ENCODE results near the gene FRMPD2.
"Not testable (repeated sequence)": the region's sequence is repeated elsewhere in the genome, so short reads cannot be mapped to it uniquely, and the experiment has no call there.

Gene FRMPD2

DNA sequence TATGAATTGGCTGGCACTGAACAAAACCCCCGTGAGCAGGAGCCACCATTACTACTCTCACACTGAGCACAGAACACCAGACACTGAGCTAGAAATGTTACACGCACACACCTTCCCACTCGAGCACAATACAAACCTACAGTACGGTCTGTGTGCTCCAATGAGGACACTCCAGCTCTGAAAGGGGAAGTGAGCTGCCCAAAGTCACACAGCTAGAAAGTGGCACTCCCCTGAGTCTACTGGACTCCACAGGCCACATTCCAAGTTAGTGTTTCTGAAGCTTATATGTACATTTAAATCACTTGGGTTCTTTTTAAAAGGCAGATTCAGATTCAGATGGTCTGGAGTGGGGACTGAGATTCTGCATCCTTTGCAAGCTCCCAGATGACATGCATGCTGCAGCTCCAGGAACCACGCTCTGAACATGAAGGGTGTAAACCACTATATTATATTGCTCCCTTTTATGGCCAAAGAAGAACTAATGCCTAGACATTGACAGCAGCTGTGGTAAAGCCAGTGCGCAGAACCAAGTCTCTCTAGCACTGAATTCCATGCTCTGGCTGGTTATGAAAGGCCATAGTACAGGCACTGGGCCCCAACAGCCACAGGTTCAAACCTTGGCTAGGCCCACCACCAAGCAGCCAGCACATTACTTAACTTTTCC is 77.1 kb downstream of the FRMPD2 start:
- H3K4me3 ChIP-seq (ENCODE audit: extremely low read depth, insufficient read depth, low read length, poor library complexity, severe bottlenecking): no peak overlapping the region
- H3K36me3 ChIP-seq (ENCODE audit: control insufficient read depth, insufficient read depth, low read length): no peaks in the 10 kb centered on the region
- 80 to 96% methylated on average over 4 to 5 of the region's 6 CpGs for WGBS, 2 experiments (ENCODE audit: insufficient coverage in 2 of 2)
- no peaks in the 10 kb centered on the region for H3K9me3 ChIP-seq (ENCODE audit: control insufficient read depth, low read length)
- no peak overlapping the region for H3K27ac ChIP-seq (ENCODE audit: low read depth, low read length, severe bottlenecking)
- no peaks in the 10 kb centered on the region for H3K4me1 ChIP-seq (ENCODE audit: control insufficient read depth, insufficient read depth, low read length, poor library complexity, severe bottlenecking)

DNA sequence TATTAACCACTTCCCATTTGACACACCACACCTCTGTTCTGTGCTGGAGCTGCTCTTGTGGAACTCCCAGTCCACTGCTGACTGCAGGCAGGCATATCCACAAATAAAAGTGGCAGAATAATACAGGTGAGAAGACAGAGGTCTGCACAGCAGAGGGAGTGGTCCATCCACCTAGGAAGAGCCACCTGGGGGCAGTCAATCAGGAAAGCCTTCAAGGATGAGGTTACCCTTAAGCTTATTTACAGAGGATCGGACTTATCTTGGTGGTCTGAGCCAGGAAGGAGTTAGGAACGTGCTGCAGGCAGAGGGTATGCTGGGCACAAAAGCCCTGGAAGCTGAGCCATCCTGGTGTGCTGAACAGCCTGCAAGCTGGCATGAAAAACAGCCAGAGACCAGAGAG is 78.7 kb downstream of the FRMPD2 start:
- Histone ChIP-seq H3K27ac (ENCODE audit: low read depth, low read length, severe bottlenecking) (no peak overlapping the region), H3K4me1 (ENCODE audit: control insufficient read depth, insufficient read depth, low read length, poor library complexity, severe bottlenecking) (no peaks in the 10 kb centered on the region), H3K36me3 (ENCODE audit: control insufficient read depth, insufficient read depth, low read length) (no peaks in the 10 kb centered on the region), H3K9me3 (ENCODE audit: control insufficient read depth, low read length) (no peaks in the 10 kb centered on the region), H3K4me3 (ENCODE audit: extremely low read depth, insufficient read depth, low read length, poor library complexity, severe bottlenecking) (no peak overlapping the region)
- 82 to 91% methylated on average over 1 to 2 of the region's 2 CpGs for WGBS, 2 experiments (ENCODE audit: insufficient coverage in 2 of 2)

DNA sequence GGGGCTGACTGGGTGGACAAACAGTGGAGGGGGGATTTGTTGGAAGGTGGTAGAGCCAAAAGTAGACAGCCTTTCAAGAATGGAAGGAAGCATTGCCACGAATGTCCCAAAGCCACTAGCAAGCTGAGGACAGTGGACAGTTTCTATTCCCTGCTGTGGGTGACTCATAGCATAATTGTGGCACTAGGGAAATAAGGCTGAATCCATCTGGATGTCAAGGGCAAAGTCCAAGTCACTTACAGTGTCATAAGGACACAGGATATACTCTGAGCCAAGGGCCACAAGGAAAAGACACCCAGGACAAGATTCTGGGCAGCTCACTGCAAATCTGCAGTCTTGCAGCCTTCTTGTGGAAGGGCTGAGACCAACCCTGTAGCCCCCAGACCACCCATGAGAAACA is 79.7 kb downstream of the FRMPD2 start:
- Histone ChIP-seq H3K9me3 (ENCODE audit: control insufficient read depth, low read length) (no peaks in the 10 kb centered on the region), H3K4me3 (ENCODE audit: extremely low read depth, insufficient read depth, low read length, poor library complexity, severe bottlenecking) (no peak overlapping the region), H3K27ac (ENCODE audit: low read depth, low read length, severe bottlenecking) (no peak overlapping the region), H3K4me1 (ENCODE audit: control insufficient read depth, insufficient read depth, low read length, poor library complexity, severe bottlenecking) (no peaks in the 10 kb centered on the region), H3K36me3 (ENCODE audit: control insufficient read depth, insufficient read depth, low read length) (no peaks in the 10 kb centered on the region)
- WGBS, 2 experiments (ENCODE audit: insufficient coverage in 2 of 2): 100% methylated on average over 1 of the region's 1 CpG

DNA sequence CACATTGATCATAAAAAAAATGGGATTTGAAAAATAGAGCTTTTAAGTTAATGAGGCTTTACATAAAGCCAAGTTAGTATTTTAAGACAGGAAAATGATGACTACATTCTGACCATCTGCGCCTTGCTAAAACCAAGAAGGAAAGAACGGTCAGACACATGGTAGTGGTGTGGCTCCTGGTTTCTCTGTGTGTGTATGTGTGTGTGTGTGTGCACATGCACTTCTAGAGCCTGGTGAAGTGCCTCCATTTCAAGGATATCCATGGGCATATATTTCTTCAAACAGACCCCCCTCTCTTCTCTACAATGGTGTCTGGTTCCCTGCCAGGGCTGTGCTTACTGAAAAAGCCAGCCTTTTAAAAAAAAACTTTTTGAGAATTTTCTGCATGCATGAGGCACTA is 80.9 kb downstream of the FRMPD2 start:
- H3K27ac ChIP-seq (ENCODE audit: low read depth, low read length, severe bottlenecking): no peak overlapping the region
- WGBS, 2 experiments (ENCODE audit: insufficient coverage in 2 of 2): 83 to 94% methylated on average over 2 of the region's 2 CpGs
- no peaks in the 10 kb centered on the region for H3K36me3 ChIP-seq (ENCODE audit: control insufficient read depth, insufficient read depth, low read length)
- H3K9me3 ChIP-seq (ENCODE audit: control insufficient read depth, low read length): no peaks in the 10 kb centered on the region
- no peaks in the 10 kb centered on the region for H3K4me1 ChIP-seq (ENCODE audit: control insufficient read depth, insufficient read depth, low read length, poor library complexity, severe bottlenecking)
- no peak overlapping the region for H3K4me3 ChIP-seq (ENCODE audit: extremely low read depth, insufficient read depth, low read length, poor library complexity, severe bottlenecking)

DNA sequence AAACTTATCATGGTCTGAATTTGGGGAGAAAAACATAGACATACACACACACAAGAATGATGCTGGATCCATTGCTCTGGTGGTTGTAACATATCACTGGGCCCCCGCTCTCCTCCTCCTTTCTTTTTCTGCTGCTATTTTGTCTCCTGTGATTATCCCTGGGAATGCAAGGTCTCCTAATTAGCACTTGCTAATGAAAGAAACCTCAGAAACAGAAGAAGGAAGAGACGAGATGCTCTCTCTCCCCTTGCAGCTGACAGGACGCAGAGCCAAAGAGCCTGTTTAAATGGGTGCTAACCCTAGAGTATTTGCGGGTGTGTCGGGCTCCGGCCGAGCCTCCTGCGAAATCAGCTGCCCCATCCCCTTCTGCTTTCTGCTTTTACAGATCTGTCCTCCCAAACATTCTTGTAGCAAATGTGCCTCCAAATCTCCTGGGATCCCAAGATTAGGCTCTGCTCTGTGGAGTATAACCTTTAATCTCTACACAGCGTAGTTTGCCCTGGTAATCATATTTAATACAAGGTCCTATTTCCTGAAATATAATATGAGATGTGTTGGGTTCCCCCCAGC is 81.5 kb downstream of the FRMPD2 start:
- Histone ChIP-seq H3K9me3 (ENCODE audit: control insufficient read depth, low read length) (no peaks in the 10 kb centered on the region), H3K36me3 (ENCODE audit: control insufficient read depth, insufficient read depth, low read length) (no peaks in the 10 kb centered on the region), H3K4me3 (ENCODE audit: extremely low read depth, insufficient read depth, low read length, poor library complexity, severe bottlenecking) (no peak overlapping the region), H3K27ac (ENCODE audit: low read depth, low read length, severe bottlenecking) (no peak overlapping the region), H3K4me1 (ENCODE audit: control insufficient read depth, insufficient read depth, low read length, poor library complexity, severe bottlenecking) (no peaks in the 10 kb centered on the region)
- WGBS, 2 experiments (ENCODE audit: insufficient coverage in 2 of 2): 57 to 64% methylated on average over 2 to 6 of the region's 9 CpGs

DNA sequence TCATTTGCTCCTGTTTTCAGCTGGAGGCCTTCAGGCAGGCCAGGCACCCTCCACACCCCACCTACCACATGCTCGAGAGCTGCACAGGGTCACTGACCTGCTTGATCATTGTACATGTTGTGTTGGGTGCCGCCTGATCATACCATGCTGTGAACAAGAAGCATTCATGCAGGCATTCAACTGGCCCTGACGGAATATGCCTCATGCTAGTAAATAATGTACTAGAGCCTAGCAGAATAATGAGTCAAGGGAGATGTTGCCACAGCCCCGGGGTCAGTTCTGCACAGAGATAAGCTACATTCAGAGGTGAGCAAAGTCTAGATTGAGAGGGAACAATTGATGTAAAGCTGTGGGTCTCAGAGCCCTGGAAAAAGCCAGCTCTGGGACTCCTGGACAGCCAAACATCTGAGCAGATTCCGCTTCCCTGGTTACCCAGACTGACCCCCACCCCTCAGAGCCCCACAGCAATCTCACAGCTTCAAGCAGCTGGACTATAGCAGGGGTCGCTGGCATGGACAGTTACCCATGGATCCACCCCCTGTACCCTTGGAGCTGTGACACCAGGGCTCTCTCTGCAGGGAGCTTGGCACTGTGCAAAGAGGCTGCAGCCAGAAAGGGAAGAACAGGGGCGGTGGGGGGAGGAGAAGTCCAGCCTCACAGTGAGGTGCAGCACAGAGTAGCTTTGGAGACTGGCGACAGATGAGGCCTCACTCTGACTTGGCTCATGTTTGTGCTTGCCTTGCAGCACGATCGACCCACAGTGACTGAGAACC is 86.6 kb downstream of the FRMPD2 start:
- H3K9me3 ChIP-seq (ENCODE audit: control insufficient read depth, low read length): no peaks in the 10 kb centered on the region
- H3K4me3 ChIP-seq (ENCODE audit: extremely low read depth, insufficient read depth, low read length, poor library complexity, severe bottlenecking): no peak overlapping the region
- H3K36me3 ChIP-seq (ENCODE audit: control insufficient read depth, insufficient read depth, low read length): no peaks in the 10 kb centered on the region
- no peaks in the 10 kb centered on the region for H3K4me1 ChIP-seq (ENCODE audit: control insufficient read depth, insufficient read depth, low read length, poor library complexity, severe bottlenecking)
- no peak overlapping the region for H3K27ac ChIP-seq (ENCODE audit: low read depth, low read length, severe bottlenecking)
- WGBS, 2 experiments (ENCODE audit: insufficient coverage in 2 of 2): 83 to 93% methylated on average over 8 to 9 of the region's 10 CpGs

DNA sequence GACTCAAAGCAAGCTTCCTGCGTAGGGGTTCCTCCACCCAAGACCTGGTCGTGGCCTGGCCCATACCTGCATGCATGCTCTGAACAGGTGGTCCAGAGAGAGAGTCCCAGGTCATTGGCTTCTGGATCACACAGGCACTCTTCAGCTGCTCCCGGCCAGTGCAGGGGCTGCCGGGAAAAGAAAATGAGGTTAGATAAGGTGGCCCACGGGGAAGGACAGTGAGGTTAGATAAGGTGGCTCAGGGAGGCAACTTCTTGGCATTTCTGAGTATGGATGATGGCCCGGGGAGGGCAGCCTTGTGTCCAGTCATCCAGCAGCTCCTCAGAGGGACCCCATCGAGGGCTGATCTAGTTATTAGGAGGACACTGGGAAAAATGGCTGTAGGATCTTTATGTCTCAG is 87.4 kb downstream of the FRMPD2 start:
- Histone ChIP-seq H3K27ac (ENCODE audit: low read depth, low read length, severe bottlenecking) (no peak overlapping the region), H3K36me3 (ENCODE audit: control insufficient read depth, insufficient read depth, low read length) (no peaks in the 10 kb centered on the region), H3K4me3 (ENCODE audit: extremely low read depth, insufficient read depth, low read length, poor library complexity, severe bottlenecking) (no peak overlapping the region), H3K9me3 (ENCODE audit: control insufficient read depth, low read length) (no peaks in the 10 kb centered on the region), H3K4me1 (ENCODE audit: control insufficient read depth, insufficient read depth, low read length, poor library complexity, severe bottlenecking) (no peaks in the 10 kb centered on the region)
- WGBS, 2 experiments (ENCODE audit: insufficient coverage in 2 of 2): 92 to 97% methylated on average over 6 to 7 of the region's 7 CpGs

DNA sequence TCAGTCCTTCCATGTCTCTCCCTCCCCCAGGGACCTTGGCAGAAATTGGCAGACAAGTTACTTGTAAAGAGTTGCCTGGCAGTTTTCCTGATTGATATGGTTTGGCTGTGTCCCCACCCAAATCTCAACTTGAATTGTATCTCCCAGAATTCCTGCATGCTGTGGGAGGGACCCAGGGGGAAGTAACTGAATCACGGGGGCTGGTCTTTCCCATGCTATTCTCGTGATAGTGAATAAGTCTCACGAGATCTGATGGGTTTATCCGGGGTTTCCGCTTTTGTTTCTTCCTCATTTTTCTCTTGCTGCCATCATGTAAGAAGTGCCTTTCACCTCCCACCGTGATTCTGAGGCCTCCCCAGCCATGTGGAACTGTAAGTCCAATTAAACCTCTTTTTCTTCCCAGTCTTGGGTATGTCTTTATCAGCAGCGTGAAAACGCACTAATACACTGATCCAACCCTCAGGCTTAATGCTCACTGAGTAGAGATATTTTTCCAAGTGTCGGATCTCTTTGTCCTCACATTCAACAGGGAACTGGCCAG is 88.2 kb downstream of the FRMPD2 start:
- H3K4me3 ChIP-seq (ENCODE audit: extremely low read depth, insufficient read depth, low read length, poor library complexity, severe bottlenecking); H3K9me3 ChIP-seq (ENCODE audit: control insufficient read depth, low read length); H3K4me1 ChIP-seq (ENCODE audit: control insufficient read depth, insufficient read depth, low read length, poor library complexity, severe bottlenecking); H3K27ac ChIP-seq (ENCODE audit: low read depth, low read length, severe bottlenecking); H3K36me3 ChIP-seq (ENCODE audit: control insufficient read depth, insufficient read depth, low read length): not testable (repeated sequence)
- WGBS, 2 experiments (ENCODE audit: insufficient coverage in 2 of 2): 92 to 100% methylated on average over 7 to 8 of the region's 9 CpGs

DNA sequence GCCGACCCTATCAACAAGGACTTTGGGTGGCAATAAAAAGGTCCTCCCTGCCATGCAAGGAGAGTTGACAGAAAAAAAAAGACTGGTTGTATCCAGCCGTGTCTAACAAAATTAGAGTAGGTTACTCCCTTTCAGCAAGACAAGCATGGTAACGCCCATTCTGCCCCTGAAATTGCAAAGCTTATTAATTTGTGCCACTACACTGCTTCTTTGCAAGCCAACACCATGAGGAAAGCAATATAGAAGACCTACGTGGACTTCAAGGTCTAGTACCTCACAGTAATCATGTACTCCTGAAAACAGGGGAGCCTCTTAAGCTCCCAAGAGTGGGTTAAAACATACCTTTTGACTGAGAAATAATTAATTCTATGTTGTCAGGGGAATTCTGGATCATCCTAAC is 90.3 kb downstream of the FRMPD2 start:
- 74 to 88% methylated on average over 3 to 4 of the region's 4 CpGs for WGBS, 2 experiments (ENCODE audit: insufficient coverage in 2 of 2)
- Histone ChIP-seq H3K27ac (ENCODE audit: low read depth, low read length, severe bottlenecking) (no peak overlapping the region), H3K4me1 (ENCODE audit: control insufficient read depth, insufficient read depth, low read length, poor library complexity, severe bottlenecking) (no peaks in the 10 kb centered on the region), H3K9me3 (ENCODE audit: control insufficient read depth, low read length) (no peaks in the 10 kb centered on the region), H3K36me3 (ENCODE audit: control insufficient read depth, insufficient read depth, low read length) (no peaks in the 10 kb centered on the region), H3K4me3 (ENCODE audit: extremely low read depth, insufficient read depth, low read length, poor library complexity, severe bottlenecking) (no peak overlapping the region)

DNA sequence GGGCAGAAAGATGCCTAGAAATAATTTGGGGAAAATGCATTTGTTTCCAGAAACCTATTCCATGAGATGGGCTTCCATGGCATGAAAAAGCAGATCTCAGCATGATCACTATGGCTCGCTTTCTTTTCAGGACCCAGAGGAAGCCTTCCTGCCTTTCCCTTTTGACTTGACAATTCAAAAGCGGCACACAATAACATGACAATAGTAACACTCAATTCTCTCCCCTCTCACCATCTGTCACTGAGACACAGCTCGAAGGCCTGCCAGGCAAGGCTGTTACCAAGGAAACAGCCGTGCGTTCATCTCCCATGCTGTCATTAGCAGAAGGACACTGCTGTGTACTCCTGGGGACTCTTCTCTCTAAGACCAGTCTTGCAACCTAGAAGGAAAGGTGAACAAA is 101.8 kb downstream of the FRMPD2 start:
- H3K36me3 ChIP-seq (ENCODE audit: control insufficient read depth, insufficient read depth, low read length); H3K27ac ChIP-seq (ENCODE audit: low read depth, low read length, severe bottlenecking); H3K9me3 ChIP-seq (ENCODE audit: control insufficient read depth, low read length); H3K4me3 ChIP-seq (ENCODE audit: extremely low read depth, insufficient read depth, low read length, poor library complexity, severe bottlenecking); H3K4me1 ChIP-seq (ENCODE audit: control insufficient read depth, insufficient read depth, low read length, poor library complexity, severe bottlenecking): not testable (repeated sequence)
- 60 to 71% methylated on average over 1 of the region's 5 CpGs for WGBS, 2 experiments (ENCODE audit: insufficient coverage in 2 of 2)

DNA sequence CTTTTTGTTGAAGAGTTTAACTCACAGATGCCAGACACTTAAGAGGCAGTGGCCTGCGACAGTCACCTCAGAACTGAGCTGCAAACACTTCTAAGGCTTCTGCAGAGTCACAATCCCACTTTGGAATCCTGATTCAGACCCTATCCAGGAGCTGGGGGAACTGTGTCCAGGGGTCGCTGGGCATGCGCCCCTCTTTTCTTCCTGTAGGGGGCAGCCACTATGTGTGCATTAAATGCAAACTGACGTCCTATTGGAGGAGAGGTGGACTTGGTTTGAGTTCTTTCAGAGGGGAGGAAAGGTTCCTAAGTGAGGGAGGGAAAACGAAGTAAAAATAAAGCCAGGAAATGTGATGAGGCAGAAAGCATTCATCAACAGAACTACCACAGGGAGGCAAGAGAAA is 113.8 kb downstream of the FRMPD2 start:
- H3K36me3 ChIP-seq (ENCODE audit: control insufficient read depth, insufficient read depth, low read length); H3K4me1 ChIP-seq (ENCODE audit: control insufficient read depth, insufficient read depth, low read length, poor library complexity, severe bottlenecking); H3K4me3 ChIP-seq (ENCODE audit: extremely low read depth, insufficient read depth, low read length, poor library complexity, severe bottlenecking); H3K27ac ChIP-seq (ENCODE audit: low read depth, low read length, severe bottlenecking); H3K9me3 ChIP-seq (ENCODE audit: control insufficient read depth, low read length): not testable (repeated sequence)
- no CpG with 5 or more reads among the region's 5 CpGs for WGBS, 2 experiments (ENCODE audit: insufficient coverage in 2 of 2)

Data from mesodermal cell (in vitro differentiated cells).